ENCODE results near the gene PHB1.

GRCh38 chr17:49360796-49361128, 53.9 kb downstream of the PHB1 start:
- TF ChIP-seq CTCF (conservative IDR thresholded peaks at IDR 0.05) (no peak), ZFX (IDR thresholded peaks at IDR 0.05) (no peak)

All from C4-2B (cell line).